HG03460 (cell line): Measurements from ENCODE around the gene LRRC8D.
"Not testable (repeated sequence)": the region's sequence is repeated elsewhere in the genome, so short reads cannot be mapped to it uniquely, and the experiment has no call there.

Experiments used
- ATAC-seq: cut with Tn5 transposase; IDR thresholded peaks from one replicate; pipeline ENCODE4 v1.9.1; 2021; ENCODE audit not compliant: unreplicated experiment

The LRRC8D gene

DNA sequence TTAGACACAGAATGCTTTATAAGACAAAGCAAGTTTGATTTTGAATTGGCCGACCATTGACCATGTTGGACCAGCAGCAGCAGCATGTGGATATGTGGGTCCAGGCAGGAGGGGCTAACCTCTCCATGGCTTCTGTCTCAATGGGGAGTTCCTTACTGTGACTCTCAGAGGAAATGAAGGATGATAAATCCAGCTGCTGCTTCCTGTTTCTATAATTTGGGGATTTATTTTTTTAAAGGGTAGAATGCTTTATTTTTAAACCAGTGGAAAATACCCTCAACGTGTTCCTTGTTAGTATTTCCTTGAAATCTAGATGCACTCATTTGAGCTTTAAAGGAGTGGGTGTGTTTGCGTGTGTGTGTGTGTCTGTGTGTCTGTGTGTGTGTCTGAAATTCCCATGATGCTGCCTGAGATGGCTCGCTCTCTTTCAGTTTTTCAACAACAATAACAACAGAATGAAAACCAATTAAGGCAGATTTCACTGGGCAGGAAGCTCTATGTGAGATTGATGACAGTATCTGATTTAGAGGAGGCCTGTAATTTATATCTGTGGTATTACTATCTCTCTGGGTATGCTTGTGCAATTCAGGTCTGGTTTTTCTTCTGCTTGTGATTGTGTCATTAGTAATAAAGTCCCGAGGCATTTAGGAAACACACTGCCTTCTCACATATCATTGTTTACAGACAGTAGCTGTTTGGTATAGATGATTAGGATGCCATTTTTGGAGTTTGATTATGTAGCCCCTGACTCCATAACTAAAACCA is 88.0 kb downstream of the LRRC8D start:
- ATAC-seq, result no peak

- ATAC-seq, result no peak
Observed at GRCh38 chr1:89910268-89910667, 89.4 kb downstream of the LRRC8D start.

DNA sequence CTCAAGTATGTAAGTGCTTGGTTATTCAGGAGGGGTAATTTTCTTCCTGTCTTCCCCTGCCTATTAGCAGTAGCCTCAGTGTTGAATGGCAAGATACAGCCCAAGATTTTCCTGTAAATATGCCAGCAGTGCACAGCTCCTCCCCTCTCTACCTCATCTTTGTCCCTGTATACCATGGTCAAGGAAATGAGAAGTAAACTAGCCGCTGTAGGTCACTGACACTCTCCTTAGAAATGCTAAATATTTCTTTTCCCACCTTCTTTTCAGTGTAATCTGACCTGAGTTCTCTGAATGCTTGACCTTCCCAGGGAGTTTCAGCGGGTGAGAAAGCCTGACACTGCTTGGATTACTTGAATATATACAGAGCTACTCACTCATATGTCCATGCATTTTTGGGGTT is 89.9 kb downstream of the LRRC8D start:
- ATAC-seq, result no peak

- no peak for ATAC-seq
Observed at GRCh38 chr1:89911191-89911991, 90.6 kb downstream of the LRRC8D start.

DNA sequence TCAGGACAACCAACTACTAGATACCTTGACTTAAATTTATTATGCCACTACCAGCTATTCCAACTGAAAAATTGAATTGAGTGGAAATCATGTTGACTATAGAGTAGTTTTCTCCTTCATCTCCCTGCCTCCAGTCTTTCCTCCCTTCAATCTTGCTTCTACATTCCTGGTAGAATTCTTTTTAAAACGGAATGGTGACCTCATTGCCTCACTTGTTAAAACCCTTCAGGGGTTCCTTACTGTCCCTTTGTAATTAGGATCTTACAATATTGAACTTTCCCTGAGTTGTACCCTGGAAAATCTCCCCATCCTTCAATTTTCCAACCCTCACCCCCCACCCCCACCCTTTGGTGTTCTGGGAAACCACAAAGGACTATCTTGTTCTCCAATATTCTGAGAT is 91.2 kb downstream of the LRRC8D start:
- ATAC-seq, result no peak

- ATAC-seq, result no peak
Observed at GRCh38 chr1:89913353-89914095, 92.7 kb downstream of the LRRC8D start.

DNA sequence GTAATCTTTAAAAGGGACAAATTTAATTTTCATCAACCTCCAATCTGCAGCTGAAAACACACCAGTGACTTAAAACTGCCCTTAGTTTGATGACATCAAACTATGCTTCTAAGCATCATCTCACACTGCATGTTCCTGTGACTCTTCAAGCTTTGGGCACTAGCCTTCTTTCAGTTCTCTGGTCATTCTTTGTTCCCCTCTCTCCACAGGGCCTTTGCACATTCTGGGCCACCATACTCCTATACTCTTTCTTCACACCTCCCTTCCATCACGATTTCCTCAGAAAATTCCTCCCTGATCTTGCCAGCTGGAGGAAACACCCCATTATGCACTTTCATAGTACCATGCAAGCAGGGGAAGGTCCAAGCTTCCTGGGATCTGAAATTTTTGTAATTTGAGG is 96.5 kb downstream of the LRRC8D start:
- ATAC-seq, result no peak

DNA sequence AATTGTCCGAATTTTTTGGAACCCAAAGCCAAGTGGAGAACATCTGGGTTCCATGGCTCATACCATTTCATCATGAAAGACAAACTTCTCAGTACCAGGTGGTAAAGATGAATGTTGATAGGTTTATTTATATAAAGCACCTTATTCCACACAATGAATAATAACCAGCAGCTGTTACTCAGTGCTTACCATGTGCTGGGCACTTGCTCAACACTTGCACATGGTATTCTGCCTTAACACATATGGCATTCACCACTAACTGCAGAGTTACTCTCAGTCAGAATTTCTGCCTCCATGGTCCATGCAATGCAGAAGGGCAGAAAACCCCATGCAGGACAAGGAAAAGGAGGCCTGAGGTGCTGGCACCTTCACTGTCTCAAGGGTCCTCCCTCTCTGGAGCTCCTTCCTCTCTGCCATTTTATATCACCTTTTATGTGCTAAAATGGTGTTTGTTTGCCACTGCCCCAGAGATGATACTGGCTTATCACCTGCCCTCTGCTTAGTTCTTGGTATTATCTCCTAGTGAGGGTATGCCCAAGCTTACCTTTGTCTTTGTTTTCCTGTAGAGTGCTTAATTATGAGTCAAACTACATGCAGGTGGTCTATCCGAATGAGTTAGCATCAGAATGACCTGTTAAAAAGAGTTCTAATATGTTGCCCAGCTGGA is 97.4 kb downstream of the LRRC8D start:
- ATAC-seq, result no peak

DNA sequence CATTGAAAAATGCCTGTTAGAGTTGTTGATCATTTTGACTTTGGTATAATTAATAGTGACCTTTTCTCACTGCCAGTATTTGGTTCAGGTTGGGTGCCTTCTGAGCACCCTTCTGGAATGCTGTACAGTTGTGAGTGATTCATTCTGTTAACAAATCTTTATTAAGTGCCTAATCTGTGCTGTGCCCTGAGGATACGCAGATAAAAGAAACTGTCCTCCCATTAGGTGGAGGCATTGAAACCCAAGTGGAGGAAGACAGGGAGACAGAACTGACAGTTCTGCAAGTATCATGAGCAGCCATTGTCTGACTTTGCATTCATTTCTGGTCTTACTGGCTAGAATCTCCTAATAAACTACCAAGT is 97.9 kb downstream of the LRRC8D start:
- no peak for ATAC-seq

GRCh38 chr1:89919174-89919573 is 98.3 kb downstream of the LRRC8D start:
- ATAC-seq, result no peak

GRCh38 chr1:89922911-89923310 is 102.1 kb downstream of the LRRC8D start:
- ATAC-seq, result no peak

- no peak for ATAC-seq
Observed at GRCh38 chr1:89923517-89923916, 102.7 kb downstream of the LRRC8D start.

- not testable (repeated sequence) for ATAC-seq
Observed at GRCh38 chr1:89924075-89924474, 103.2 kb downstream of the LRRC8D start.

GRCh38 chr1:89927049-89927448 is 106.2 kb downstream of the LRRC8D start:
- ATAC-seq, result no peak

DNA sequence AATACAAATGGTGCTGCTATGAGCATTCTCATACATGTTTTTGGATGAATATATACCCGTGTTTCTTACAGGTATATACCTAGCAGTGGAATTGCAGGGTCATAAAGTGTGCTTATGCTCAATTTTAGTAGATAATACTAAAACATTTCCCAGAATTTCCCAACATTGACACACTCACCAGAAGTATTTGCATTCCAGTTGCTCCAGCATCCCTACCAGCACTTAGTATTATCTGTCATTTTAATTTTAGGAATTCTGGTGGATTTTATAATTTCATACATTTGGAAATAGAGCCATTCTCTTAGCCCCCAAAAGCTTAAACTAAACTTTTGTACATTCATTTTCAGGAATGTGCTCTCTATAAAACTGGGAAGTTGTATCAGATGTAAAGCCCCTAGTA is 106.6 kb downstream of the LRRC8D start:
- ATAC-seq, result no peak

DNA sequence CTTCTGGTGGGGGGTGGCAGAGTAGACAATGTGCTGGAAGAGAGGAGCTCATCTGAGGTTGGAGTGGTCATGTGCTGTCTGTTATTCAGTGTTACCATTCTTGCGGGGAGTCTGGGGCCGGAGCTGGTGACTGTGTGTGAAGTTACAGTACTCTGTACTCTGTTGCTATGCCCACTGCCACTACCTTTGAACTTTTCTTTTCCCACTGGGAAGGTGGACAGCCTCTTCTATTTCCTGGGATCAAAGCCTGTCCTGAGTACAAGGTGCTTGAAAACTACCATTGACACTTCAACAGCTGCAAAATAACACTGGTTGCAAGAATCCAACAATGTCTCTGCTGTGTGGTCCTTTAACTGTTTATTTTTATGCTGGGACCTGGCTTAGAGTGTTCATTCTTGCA is 107.7 kb downstream of the LRRC8D start:
- ATAC-seq, result no peak

DNA sequence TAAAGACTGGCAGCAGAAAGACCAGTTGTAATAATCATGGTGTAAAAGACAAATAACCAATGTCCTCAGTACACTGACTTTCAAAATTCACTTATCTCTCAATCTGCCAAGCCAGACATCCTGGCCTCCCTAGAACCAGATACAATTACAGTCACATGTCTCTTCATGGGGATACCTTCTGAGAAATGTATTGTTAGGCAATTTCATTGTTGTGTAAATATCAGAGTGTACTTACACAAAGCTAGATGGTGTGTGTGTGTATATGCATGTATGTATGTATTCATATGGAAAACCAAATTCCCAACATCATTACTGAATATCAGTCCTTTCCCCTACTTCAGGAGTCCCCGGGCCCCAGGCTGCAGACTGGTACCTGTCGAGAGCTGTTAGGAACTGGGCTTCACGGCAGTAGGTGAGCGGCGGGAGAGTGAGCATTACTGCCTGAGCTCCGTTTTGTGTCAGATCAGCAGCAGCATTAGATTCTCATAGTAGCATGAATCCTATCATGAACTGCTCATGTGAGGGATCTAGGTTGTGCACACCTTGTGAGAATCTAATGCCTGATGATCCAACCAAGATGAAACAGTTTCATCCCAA is 108.7 kb downstream of the LRRC8D start:
- no peak for ATAC-seq

DNA sequence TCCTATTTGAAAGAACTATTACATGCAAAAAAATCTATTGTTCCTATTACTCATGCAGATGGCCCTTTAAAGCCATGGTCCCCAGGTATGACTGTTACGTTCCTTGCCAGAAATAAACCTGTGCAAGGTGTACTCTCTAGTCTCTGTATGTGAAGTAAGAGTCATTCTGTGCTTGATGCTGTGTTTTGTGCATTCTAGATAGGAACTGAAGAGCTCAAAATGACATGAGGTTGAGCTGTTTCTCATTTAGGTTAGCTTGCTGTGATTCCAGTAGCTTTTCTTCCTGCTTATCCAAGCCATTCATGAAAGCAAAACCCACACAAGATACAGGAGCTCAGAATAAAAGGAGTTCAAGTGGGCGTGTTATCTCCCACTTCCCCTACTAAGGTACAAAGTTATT is 109.7 kb downstream of the LRRC8D start:
- ATAC-seq, result no peak

DNA sequence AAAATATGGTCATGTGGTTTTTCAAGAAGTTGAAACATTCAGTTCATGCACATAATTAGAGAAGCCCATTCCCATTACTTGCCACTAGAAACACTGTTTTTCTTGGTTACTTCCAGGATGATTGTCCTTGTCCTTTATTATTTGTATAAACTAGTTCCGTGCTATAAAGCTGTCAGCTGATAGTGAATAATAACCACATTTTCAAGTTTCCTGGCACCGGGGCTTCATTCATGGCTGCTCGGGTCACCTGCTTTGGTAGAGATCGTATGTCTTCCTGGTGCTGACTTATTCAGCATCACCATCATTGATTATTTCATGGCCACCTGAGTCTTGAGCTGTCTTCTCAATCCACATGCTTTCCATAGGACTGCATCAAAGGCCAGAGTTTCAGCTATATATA is 111.1 kb downstream of the LRRC8D start:
- ATAC-seq, result no peak

DNA sequence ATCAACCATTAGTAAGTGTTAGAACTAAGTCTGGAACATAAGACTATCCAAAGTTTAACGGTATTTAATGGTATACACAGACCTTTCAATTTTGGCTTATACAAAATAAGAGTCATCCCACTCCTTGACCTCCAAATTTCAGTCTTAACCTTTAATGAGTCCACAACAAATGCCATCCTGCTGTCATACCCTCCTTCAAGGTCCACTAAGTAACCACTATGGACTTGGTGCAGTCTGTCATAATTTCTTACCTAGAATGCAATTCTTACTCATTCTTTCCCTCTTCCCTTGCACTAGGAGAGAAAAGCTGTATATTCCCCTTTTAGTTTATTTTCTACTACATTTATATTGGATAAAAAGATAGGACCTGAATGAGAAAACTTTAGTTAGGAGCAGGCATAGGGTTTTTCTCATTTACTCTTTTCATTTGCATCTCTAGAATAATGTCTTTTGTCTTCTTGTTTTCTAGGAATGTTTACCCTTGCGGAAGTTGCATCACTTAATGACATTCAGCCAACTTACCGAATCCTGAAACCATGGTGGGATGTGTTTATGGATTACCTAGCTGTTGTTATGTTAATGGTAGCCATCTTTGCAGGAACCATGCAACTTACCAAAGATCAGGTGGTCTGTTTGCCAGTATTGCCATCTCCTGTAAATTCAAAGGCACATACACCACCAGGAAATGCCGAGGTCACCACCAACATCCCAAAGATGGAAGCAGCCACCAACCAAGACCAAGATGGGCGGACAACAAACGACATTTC is 111.9 kb downstream of the LRRC8D start:
- no peak for ATAC-seq
